Measurements from ENCODE around the gene ACOT8. TPM values are rescaled to one million over a fixed set of nuclear protein-coding genes. Genes with fewer than 3 reads are reported as not detected.
"Not testable (repeated sequence)": the region's sequence is repeated elsewhere in the genome, so short reads cannot be mapped to it uniquely, and the experiment has no call there.

The ACOT8 gene
- 31.0 and 41.0 TPM in 2 replicates for total RNA-seq (2014; rRNA removed; shearing (Covaris generic))

DNA sequence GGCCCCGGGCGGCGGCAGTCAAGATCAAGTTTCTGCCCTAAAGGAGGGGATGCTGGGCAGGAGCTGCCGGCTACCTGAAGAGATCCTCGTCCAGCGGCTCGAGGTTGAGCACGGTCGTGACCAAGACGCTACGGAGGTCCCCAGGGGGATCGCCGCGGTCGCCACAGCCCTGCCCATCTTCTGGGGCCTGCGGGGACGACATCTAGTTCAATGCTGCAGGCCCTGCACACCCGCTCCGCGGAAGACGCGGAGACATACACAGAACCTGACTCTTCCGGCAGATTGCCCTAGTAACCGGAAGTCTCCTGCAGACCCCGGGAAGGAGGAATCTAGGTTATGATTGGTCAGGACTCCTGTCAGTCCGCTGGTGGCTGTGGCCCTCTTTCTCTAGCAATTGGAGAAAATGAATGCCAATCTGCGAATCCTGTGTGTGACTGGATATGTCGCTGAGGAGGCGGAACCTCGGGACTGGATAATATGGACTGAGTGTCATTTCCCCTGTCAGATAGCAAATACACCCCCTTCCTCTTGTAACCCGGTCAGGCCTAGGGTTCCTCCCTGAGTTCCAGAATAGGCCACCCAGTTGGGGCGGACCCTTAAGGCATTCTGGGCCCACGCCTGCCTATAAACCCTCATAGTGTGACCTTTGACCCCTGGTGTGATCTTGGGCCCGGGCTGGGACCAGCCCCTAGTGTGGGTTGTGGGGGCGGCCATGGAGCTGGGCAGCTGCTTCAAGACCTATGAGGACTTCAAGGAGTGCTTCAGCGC is at the start of gene ACOT8, which contains the start of gene ZSWIM3:
Gene ACOT8, minus strand, starts transcription at position 279 of the 768 bp plus-strand sequence. Its CDS starts 77 bp downstream, at position 202.
Gene ZSWIM3, plus strand, starts transcription at position 501 of the 768 bp plus-strand sequence. Its CDS starts 212 bp downstream, at position 713.
- Histone ChIP-seq H3K27ac (peak within 1 kb of the TSS; percentile 54), H3K36me3 (no peaks in the 10 kb centered on the region), H3K27me3 (no peaks in the 10 kb centered on the region), H3K4me3 (peak within 1 kb of the TSS; percentile 82), H3K4me1 (0 out of 2 replicates have a peak, but pooled peaks cover 7% of the 10 kb centered on the region), H3K9me3 (replicated peaks) (no peaks in the 10 kb centered on the region)
- DNase-seq = peak; percentile 100

DNA sequence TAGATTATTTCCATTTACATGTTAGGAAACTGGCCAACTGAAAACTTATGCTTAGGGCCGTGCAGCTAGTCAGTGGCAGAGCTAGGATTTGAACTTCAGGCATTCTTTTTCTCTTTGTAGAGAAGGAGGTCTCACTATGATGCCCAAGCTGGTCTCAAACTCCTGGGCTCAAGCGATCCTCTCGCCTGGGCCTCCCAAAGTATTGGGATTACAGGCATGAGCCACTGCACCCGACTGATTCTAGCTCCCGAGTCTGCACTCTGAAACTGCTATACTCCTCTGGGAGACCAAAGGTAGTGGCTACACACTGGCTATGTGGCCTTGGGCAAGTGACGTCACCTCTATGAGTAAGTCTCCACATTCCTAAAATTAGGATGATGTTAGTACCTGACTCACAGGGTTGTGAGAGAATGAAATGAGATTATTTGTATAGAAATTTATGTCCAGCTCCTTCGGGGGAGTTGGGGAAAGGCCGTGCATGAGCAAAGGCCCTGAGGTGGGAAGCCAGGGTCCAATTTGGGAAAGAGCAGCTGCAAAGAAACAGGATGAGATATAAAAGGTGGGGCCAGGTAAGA is 48.4 kb upstream of the ACOT8 start:
- H3K36me3 ChIP-seq = peaks cover 8% of the 10 kb centered on the region; the same call in 1 of the 2 replicates
- no peaks in the 10 kb centered on the region for H3K9me3 ChIP-seq (replicated peaks)
- no peak for DNase-seq
- H3K27me3 ChIP-seq = no peaks in the 10 kb centered on the region
- H3K27ac ChIP-seq = no peak overlapping the region
- H3K4me1 ChIP-seq = peaks cover 10% of the 10 kb centered on the region; the same call in 1 of the 2 replicates
- no peak overlapping the region for H3K4me3 ChIP-seq

DNA sequence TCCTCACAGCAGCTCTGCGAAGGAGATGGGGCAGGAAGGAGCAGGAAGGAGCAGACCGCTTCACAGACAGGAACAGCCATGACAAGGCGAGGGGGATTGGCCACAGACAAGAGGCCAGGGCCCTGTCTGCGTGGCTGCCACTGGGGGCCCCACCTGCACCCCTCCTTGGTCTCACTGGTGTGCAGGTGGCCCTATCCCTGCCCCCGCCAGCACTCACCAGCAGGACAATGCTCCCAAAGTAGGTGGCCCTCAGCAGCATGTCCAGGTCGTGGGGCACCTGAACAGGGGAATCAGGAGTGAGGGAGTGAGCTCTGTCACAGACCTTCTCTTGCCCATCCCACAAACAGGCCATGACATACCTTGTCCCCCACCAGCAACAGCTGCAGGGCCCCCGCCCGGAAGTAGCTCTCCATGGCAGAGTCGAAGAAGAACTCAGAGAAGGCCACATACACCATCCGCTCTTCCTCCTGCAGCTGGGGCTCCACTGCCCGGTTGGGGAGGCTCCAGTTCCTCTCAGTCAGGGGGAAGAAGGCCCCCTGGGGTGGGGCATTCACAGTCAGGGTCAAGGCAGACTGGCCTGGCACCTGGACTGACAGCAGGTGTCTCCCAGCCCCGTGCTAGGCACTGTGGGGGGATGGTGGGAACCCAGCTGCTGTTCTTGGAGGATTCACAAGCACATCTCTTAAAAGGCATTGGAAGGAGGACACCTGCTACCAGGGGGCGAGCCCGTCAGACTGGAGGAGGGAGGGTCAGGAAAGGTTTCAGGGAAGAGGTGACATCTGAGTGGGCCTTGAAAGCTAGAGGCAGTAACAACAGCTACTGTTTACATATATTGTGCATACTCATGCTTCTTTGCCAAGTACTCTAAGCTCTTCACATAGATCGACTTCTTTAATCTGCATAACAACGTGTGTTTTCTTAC is 47.7 kb upstream of the ACOT8 start:
- H3K27me3 ChIP-seq = no peaks in the 10 kb centered on the region
- no peak overlapping the region for H3K27ac ChIP-seq
- DNase-seq = peak; percentile 47 to 51
- peaks cover 10% of the 10 kb centered on the region; the same call in 1 of the 2 replicates for H3K4me1 ChIP-seq
- peaks cover 13% of the 10 kb centered on the region; the same call in 1 of the 2 replicates for H3K36me3 ChIP-seq
- H3K9me3 ChIP-seq (replicated peaks) = no peaks in the 10 kb centered on the region
- no peak overlapping the region for H3K4me3 ChIP-seq

- H3K4me1 ChIP-seq = peaks cover 10% of the 10 kb centered on the region; the same call in 1 of the 2 replicates
- no peaks in the 10 kb centered on the region for H3K27me3 ChIP-seq
- H3K36me3 ChIP-seq = peaks cover 16% of the 10 kb centered on the region
- DNase-seq = no peak
- no peak overlapping the region for H3K27ac ChIP-seq
- no peaks in the 10 kb centered on the region for H3K9me3 ChIP-seq (replicated peaks)
- H3K4me3 ChIP-seq = no peak overlapping the region
These were observed 45.1 kb upstream of the ACOT8 start for GRCh38 chr20:45902199-45902701.

GRCh38 chr20:45901332-45901731 is 44.1 kb upstream of the ACOT8 start:
- H3K27me3 ChIP-seq; H3K4me3 ChIP-seq; H3K27ac ChIP-seq; H3K9me3 ChIP-seq (replicated peaks); DNase-seq; H3K4me1 ChIP-seq: not testable (repeated sequence)
- peaks cover 24% of the 10 kb centered on the region for H3K36me3 ChIP-seq

DNA sequence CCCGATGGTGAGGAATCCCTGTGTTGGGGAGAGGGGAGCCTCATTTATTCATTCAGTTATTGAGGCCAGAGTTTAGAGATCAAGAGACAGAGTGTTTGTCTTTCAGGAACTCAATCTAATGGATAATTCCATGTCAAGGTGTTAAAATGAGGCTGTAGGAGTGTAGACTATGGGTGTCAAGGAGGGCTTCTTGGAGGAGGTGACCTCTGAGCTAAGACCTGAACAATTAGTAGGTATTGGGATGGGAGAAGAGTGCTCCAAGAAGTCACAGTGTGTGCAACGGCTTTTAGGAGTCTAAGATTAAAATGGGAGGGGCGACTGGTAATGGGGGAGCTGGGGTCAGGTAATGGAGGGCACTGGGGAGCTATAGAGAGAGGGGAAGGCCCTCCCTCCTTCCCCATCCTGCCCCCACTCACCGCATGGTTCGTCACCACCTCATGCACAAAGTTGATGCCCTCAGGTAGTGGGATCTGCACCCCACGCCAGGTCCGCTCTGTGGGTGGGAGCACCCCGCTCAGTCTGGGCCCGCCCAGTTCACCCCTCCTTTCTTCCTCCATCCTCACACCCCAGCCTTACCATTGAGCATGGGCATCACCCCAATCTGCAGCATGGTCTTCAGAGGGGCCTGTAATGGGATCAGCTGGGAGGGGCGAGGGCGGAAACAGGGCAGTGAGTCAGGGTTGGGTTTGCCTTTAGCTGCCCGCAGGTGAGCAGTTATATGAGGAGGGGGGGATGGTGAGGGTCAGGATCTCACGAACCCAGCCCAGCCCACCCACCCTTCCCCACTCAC is 42.0 kb upstream of the ACOT8 start:
- Histone ChIP-seq H3K27me3 (no peaks in the 10 kb centered on the region), H3K4me1 (peaks cover 20% of the 10 kb centered on the region), H3K27ac (no peak overlapping the region), H3K4me3 (no peak overlapping the region), H3K9me3 (replicated peaks) (no peaks in the 10 kb centered on the region), H3K36me3 (peaks cover 35% of the 10 kb centered on the region)
- DNase-seq = no peak

DNA sequence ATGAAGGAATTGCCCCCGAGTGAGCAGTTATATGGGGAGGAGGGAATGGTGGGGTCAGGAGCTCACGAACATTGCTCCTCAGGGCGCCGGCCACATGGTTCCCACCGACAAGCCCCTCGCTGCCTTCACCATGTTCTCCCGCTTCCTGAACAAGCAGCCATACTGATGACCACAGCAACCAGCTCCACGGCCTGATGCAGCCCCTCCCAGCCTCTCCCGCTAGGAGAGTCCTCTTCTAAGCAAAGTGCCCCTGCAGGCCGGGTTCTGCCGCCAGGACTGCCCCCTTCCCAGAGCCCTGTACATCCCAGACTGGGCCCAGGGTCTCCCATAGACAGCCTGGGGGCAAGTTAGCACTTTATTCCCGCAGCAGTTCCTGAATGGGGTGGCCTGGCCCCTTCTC is 41.1 kb upstream of the ACOT8 start:
- H3K27ac ChIP-seq = no peak overlapping the region
- H3K27me3 ChIP-seq = no peaks in the 10 kb centered on the region
- H3K9me3 ChIP-seq (replicated peaks) = no peaks in the 10 kb centered on the region
- H3K4me1 ChIP-seq = peaks cover 29% of the 10 kb centered on the region
- H3K36me3 ChIP-seq = peaks cover 38% of the 10 kb centered on the region
- no peak for DNase-seq
- H3K4me3 ChIP-seq = no peak overlapping the region

GRCh38 chr20:45897692-45898091 is 40.5 kb upstream of the ACOT8 start:
- DNase-seq = no peak
- Histone ChIP-seq H3K4me3 (no peak overlapping the region), H3K9me3 (replicated peaks) (no peaks in the 10 kb centered on the region), H3K36me3 (peaks cover 38% of the 10 kb centered on the region), H3K4me1 (peaks cover 35% of the 10 kb centered on the region), H3K27me3 (no peaks in the 10 kb centered on the region), H3K27ac (no peak overlapping the region)

- DNase-seq = no peak
- Histone ChIP-seq H3K9me3 (replicated peaks) (no peaks in the 10 kb centered on the region), H3K27me3 (no peaks in the 10 kb centered on the region), H3K36me3 (peaks cover 38% of the 10 kb centered on the region), H3K4me1 (peaks cover 32% of the 10 kb centered on the region), H3K4me3 (no peak overlapping the region), H3K27ac (no peak overlapping the region)
These were observed 40.1 kb upstream of the ACOT8 start for GRCh38 chr20:45897289-45897688.

DNA sequence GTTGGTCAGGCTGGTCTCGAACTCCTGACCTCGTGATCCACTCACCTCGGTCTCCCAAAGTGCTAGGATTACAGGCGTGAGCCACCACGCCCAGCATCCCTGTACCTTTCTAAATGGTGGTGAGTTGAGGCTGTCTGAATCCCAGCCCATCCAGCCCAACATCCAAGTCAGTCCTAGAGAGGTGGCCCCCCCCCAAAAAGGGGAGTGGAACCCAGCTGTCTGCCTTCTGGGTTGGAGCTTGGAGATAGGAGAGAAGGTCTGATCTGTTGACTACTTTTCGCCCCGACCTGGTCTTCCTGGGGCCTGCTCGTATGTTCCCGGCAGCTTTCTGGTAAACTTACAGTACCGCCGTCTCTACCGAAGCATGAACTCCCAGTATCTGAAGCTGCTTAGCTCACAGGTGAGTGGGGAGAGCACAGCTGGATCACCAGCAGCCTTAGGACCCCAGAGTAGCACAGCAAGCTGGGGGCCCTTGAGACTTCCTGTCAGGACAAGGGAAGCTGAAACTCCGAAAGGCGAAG is 39.5 kb upstream of the ACOT8 start:
- no peak overlapping the region for H3K4me3 ChIP-seq
- DNase-seq = no peak

DNA sequence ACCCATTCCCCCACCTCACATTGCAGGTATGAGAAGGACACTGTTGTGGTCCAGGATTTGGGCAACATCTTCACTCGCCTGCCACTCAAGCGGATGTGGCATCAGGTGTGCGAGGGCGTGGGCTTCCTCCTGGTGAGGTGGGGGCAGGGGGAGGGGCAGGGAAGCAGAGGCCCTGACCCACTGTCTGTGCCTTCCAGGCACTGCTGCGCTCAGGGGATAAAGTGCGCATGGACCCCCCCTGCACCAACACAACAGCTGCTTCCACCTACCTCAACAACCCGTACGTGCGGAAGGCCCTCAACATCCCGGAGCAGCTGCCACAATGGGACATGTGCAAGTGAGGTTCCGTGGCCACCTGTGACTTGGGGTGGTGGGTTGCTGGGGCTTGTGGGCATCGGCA is 37.6 kb upstream of the ACOT8 start:
- H3K27ac ChIP-seq = peak overlapping the region; percentile 80
- peaks cover 25% of the 10 kb centered on the region for H3K36me3 ChIP-seq
- DNase-seq = peak; percentile 68 to 73

More for the DNA sequence above, 39.5 kb upstream of the ACOT8 start:
- no peaks in the 10 kb centered on the region for H3K9me3 ChIP-seq (replicated peaks)
- H3K27ac ChIP-seq = no peak overlapping the region
- H3K36me3 ChIP-seq = peaks cover 35% of the 10 kb centered on the region
- no peaks in the 10 kb centered on the region for H3K27me3 ChIP-seq
- H3K4me1 ChIP-seq = peaks cover 34% of the 10 kb centered on the region

GRCh38 chr20:45893831-45894230 is 36.6 kb upstream of the ACOT8 start:
- peak; percentile 83 to 85 for DNase-seq
- peak overlapping the region; percentile 80 for H3K27ac ChIP-seq
- H3K36me3 ChIP-seq = peaks cover 23% of the 10 kb centered on the region
- no peaks in the 10 kb centered on the region for H3K9me3 ChIP-seq (replicated peaks)
- H3K27me3 ChIP-seq = no peaks in the 10 kb centered on the region
- H3K4me3 ChIP-seq = no peak overlapping the region
- peaks cover 35% of the 10 kb centered on the region for H3K4me1 ChIP-seq

More for the DNA sequence above, 37.6 kb upstream of the ACOT8 start:
- Histone ChIP-seq H3K9me3 (replicated peaks) (no peaks in the 10 kb centered on the region), H3K27me3 (no peaks in the 10 kb centered on the region), H3K4me1 (peaks cover 35% of the 10 kb centered on the region), H3K4me3 (no peak overlapping the region)

GRCh38 chr20:45892828-45893500 is 35.8 kb upstream of the ACOT8 start:
- Histone ChIP-seq H3K9me3 (replicated peaks) (no peaks in the 10 kb centered on the region), H3K4me3 (no peak overlapping the region), H3K36me3 (peaks cover 22% of the 10 kb centered on the region), H3K27ac (peak overlapping the region; percentile 80), H3K27me3 (no peaks in the 10 kb centered on the region), H3K4me1 (peaks cover 35% of the 10 kb centered on the region)
- DNase-seq = no peak
